PFSK-1 (cell line): ENCODE data around the gene TENM3.

Experiments
- FOXP2 ChIP-seq: optimal IDR thresholded peaks from 2 replicates; pipeline ENCODE3; 2011; ENCODE audit warnings: borderline replicate concordance, control low read depth, inconsistent platforms; ENCODE audit not compliant: insufficient read depth; ENCODE audit errors: extremely low read length, extremely low read depth
- POLR2AphosphoS5 ChIP-seq: IDR thresholded peaks from 2 replicates; pipeline ENCODE4 v1.6.1; 2012; ENCODE audit warnings: low read depth, mild to moderate bottlenecking, control low read depth, low read length, moderate library complexity
- SIN3A ChIP-seq: IDR thresholded peaks from 2 replicates; pipeline ENCODE4 v1.6.1; 2012; ENCODE audit warnings: mild to moderate bottlenecking, low read length, moderate library complexity, borderline replicate concordance; ENCODE audit not compliant: insufficient read depth
- TAF1 ChIP-seq: IDR thresholded peaks from 2 replicates; pipeline ENCODE4 v1.6.1; 2012; ENCODE audit warnings: low read length, control low read depth, borderline replicate concordance; ENCODE audit not compliant: insufficient read depth
- TF ChIP-seq, protein P1 (sequence below), 2 experiments: IDR thresholded peaks; 2 replicates each; pipeline versions ENCODE4 v1.6.1 to v1.8.0; 2011 to 2012; ENCODE audit warnings: low read depth in 2 of 2, low read length in 2 of 2, control low read depth in 1 of 2, inconsistent platforms in 1 of 2, mild to moderate bottlenecking in 1 of 2, moderate library complexity in 1 of 2; ENCODE audit not compliant: insufficient read depth in 1 of 2

Gene TENM3

DNA sequence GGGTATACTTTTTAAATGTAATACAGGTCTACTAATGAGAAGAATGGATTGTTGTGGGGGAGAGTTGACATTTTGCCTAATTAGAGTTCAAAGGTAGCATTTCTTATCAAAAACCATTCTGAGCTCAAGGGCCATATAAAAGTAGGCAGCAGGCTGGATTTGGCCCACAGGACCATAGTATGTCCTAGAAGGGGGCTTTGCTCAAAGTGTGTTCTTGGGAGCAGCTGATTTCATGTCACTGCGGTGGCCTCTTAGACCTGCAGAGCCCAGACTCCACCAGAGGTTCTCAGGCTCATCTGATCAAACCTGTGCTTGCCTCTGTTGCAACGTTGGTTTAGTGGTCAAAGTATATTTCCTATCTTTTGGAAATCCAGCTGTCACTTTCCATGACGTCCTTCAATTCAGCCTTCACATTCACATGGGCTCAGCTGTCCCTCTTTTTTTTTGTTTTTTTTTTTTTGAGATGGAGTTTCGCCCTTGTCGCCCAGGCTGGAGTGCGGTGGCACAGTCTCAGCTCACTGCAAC is 34.6 kb upstream of the TENM3 start:
- TF ChIP-seq, protein P1, sequence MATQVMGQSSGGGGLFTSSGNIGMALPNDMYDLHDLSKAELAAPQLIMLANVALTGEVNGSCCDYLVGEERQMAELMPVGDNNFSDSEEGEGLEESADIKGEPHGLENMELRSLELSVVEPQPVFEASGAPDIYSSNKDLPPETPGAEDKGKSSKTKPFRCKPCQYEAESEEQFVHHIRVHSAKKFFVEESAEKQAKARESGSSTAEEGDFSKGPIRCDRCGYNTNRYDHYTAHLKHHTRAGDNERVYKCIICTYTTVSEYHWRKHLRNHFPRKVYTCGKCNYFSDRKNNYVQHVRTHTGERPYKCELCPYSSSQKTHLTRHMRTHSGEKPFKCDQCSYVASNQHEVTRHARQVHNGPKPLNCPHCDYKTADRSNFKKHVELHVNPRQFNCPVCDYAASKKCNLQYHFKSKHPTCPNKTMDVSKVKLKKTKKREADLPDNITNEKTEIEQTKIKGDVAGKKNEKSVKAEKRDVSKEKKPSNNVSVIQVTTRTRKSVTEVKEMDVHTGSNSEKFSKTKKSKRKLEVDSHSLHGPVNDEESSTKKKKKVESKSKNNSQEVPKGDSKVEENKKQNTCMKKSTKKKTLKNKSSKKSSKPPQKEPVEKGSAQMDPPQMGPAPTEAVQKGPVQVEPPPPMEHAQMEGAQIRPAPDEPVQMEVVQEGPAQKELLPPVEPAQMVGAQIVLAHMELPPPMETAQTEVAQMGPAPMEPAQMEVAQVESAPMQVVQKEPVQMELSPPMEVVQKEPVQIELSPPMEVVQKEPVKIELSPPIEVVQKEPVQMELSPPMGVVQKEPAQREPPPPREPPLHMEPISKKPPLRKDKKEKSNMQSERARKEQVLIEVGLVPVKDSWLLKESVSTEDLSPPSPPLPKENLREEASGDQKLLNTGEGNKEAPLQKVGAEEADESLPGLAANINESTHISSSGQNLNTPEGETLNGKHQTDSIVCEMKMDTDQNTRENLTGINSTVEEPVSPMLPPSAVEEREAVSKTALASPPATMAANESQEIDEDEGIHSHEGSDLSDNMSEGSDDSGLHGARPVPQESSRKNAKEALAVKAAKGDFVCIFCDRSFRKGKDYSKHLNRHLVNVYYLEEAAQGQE (IDR thresholded peaks at IDR 0.05; ENCODE audit: insufficient read depth in 1 of 2, low read depth in 2 of 2, low read length in 2 of 2), result no peak
- TF ChIP-seq TAF1, result no peak
- no peak for TF ChIP-seq SIN3A
- TF ChIP-seq FOXP2, result no peak
- TF ChIP-seq POLR2AphosphoS5, result no peak

DNA sequence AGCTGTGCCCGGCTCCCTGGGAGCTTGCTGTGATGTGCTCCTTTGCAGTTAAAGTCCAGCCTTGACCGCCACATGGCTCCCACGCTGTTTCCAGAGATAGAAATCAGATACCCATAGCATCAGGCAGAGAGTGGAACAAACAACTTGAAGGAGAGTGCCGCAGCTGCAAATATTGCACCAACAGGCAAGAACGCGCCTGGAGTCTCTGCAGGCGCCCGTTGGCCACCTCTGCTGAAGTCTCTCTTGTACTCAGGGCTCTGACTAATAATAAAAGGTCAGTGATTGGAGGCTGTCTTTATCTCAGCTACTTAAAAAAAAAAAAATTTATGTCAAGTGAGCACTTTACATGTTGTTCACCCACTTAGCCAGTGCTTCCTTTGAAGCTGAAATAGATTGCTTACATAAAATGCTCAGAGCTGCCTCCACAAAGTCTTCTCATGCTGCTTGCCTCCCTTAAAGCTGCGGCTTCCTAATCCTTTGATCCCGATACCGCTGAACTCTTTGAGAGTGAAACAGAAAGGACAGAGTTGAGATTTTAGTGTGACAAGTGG is 30.9 kb upstream of the TENM3 start:
- TF ChIP-seq, protein P1 (IDR thresholded peaks at IDR 0.05; ENCODE audit: insufficient read depth in 1 of 2, low read depth in 2 of 2, low read length in 2 of 2), result no peak
- TF ChIP-seq POLR2AphosphoS5, result no peak
- no peak for TF ChIP-seq TAF1
- TF ChIP-seq SIN3A, result no peak
- TF ChIP-seq FOXP2, result no peak

DNA sequence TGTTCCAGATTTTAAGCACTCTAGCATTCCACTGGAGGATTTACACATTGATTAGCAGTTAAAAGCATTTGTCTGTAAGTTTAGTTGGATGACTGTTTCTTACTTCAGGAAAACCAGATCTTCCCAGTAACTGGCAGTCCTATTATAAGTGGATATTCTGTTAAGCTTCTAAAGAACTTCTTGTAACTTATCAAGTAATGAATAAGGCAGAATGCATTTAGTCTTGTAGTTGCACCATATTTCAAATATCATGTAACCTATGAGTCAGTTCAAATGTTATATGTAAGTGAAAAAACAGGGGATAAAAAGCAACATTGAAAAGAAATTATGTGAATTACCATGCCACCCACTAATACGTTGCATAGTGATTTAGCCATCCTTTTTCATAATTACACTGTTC is 30.2 kb upstream of the TENM3 start:
- no peak for TF ChIP-seq POLR2AphosphoS5
- TF ChIP-seq, protein P1 (IDR thresholded peaks at IDR 0.05; ENCODE audit: insufficient read depth in 1 of 2, low read depth in 2 of 2, low read length in 2 of 2), result no peak
- no peak for TF ChIP-seq FOXP2

DNA sequence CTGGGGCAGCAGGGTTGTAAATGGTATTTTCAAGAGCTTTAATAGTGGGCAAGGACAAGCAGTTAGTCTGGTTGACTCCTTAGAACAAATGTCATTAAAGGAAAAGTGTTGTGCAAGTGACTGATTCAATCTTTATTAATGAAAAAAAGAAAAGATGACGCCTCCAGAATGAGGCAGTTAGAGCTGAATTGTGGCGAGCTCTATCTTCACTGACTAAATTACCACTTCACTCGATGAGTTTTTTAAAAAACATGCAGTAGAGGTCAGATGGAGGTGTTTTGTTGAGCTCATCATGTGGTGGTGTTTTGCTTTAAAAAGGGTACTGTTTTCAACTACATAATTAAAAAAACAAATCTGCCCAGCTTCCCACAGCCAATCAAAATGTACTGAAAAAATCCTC is 28.1 kb upstream of the TENM3 start:
- TF ChIP-seq, protein P1 (IDR thresholded peaks at IDR 0.05; ENCODE audit: insufficient read depth in 1 of 2, low read depth in 2 of 2, low read length in 2 of 2), result no peak
- TF ChIP-seq SIN3A (no peak), TAF1 (no peak), FOXP2 (no peak), POLR2AphosphoS5 (no peak)

DNA sequence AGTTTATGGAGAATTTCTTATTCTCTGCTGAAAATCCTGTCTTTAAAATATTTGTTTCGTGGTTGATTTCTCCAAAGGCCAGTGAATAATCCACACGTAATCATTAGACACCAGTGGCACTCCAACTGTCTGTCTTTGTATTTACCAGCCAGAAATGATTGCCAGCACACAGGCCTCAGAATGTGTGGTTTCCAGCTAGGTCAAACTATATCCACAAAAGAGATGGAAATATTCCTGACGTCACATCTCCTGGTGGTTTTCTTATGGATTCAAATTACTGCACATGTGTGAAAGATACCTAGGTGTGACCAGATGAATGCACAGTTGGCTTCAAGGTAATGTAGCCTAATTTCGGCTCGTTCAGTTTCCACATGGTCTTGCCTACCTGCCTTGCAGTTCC is 27.2 kb upstream of the TENM3 start:
- TF ChIP-seq FOXP2 (no peak), POLR2AphosphoS5 (no peak), TAF1 (no peak), SIN3A (no peak)
- TF ChIP-seq, protein P1 (IDR thresholded peaks at IDR 0.05; ENCODE audit: insufficient read depth in 1 of 2, low read depth in 2 of 2, low read length in 2 of 2), result no peak
